Ovary (tissue), 9 donors: ENCODE results near the gene PXYLP1. TPM values are rescaled to one million over a fixed set of nuclear protein-coding genes. Genes with fewer than 3 reads are reported as not detected.

Source experiments
- DNase-seq, 5 donors: peaks; one replicate each; pipeline ENCODE4 v3.0.0-alpha.2; 2019 to 2020
- H3K27ac ChIP-seq, 2 donors: fragments of 200-600 bp; one replicate each; pipeline versions ENCODE4 v1.5.1 to v1.8.0; 2019 to 2022
- H3K27me3 ChIP-seq: fragments of 200-600 bp; one replicate; pipeline ENCODE4 v1.8.0; 2022
- H3K36me3 ChIP-seq: fragments of 200-600 bp; sonication (generic); one replicate; pipeline ENCODE4 v1.5.1; 2019
- H3K4me1 ChIP-seq: one replicate; pipeline ENCODE4 v1.8.1; 2013; ENCODE audit warnings: mild to moderate bottlenecking, moderate library complexity; ENCODE audit not compliant: insufficient read depth
- H3K4me3 ChIP-seq: fragments of 200-600 bp; sonication (generic); one replicate; pipeline ENCODE4 v1.5.1; 2017
- H3K9me3 ChIP-seq, 2 donors: fragments of 200-600 bp in 1 of 2; sonication (generic) in 1 of 2; one replicate each; pipeline versions ENCODE4 v1.5.1 to v1.8.1; 2013 to 2019; ENCODE audit warnings: mild to moderate bottlenecking in 1 of 2, moderate library complexity in 1 of 2
- CTCF ChIP-seq, 3 donors: fragments of 450-650 bp in 2 of 3; fragments of 200-600 bp in 1 of 3; IDR thresholded peaks; one replicate each; pipeline versions ENCODE4 v1.5.1 to v1.8.0; 2016 to 2022; ENCODE audit warnings: antibody characterized with exemption in 3 of 3, mild to moderate bottlenecking in 1 of 3
- EP300 ChIP-seq: sonication (generic); formaldehyde crosslinking; IDR thresholded peaks from one replicate; pipeline ENCODE4 v1.6.1; 2017; ENCODE audit warnings: antibody characterized with exemption
- POLR2A ChIP-seq: fragments of 450-650 bp; IDR thresholded peaks from one replicate; pipeline ENCODE4 v1.6.1; 2017; ENCODE audit warnings: antibody characterized with exemption, mild to moderate bottlenecking, moderate library complexity
- WGBS, 3 donors: extraction: QIAGEN DNeasy Blood & Tissue Kit in 1 of 3; methylation state at CpG; one replicate each; pipeline versions ENCODE4 v1.1.5 to v1.1.7; 2013 to 2017; 5-methylcytosine and 5-hydroxymethylcytosine counted together
- intact Hi-C, 4 donors: fragments of 100-400 bp; cut with DNase I; formaldehyde crosslinking; loops; one replicate each; pipeline versions ENCODE4 v1.11.0 to v1.15.1; 2022 to 2023
- polyA plus RNA-seq, 2 donors: library from polyadenylated mRNA; stranded (reverse); fragments of 200-250 nt in 1 of 2; fragments of 350-450 nt in 1 of 2; fragmentation: Illumina TruSeq in 1 of 2; extraction: RNeasy Lipid Tissue Mini Kit (QIAGEN cat#74804) in 1 of 2; gene quantifications; one replicate each; pipeline ENCODE4 v1.2.3, GENCODE V29; 2013 to 2014
- total RNA-seq, 7 donors: library from RNA; depleted of rRNA in 2 of 7; stranded (reverse); fragments of >200 nt in 2 of 7; fragmentation: NEBNext Ultra II Directional in 3 of 7; extraction: Animal tissue kit (Norgen Biotek cat#: 25700) in 3 of 7; gene quantifications; one replicate each; pipeline versions ENCODE4 v1.1.0 to v1.2.4, GENCODE V29; 2016 to 2023
- donor health status: DM: no; HTN: no; CAD: no; lungs with moderate emphysema.
- donor health status: DM: no; HTN: no; CAD: no.
- donor health status: Bipolar disorder and iron deficiency.
- donor health status: DM: yes; HTN: yes; CAD: no.
- donor health status: DM: no; HTN: no; CAD: no.
- donor health status: DM: yes; HTN: yes; CAD: no.

Gene PXYLP1
- total and polyA plus RNA-seq, 9 donors = 6.5 to 23.0 (median 15.7) TPM

- intact Hi-C loops = loop anchor here in 3 of 4 donors (5.0 to 10.0 kb wide), 2 partner anchors 68 to 70 kb away; partner anchors contain the start of gene PXYLP1 (in 3 of the 3)
- Histone ChIP-seq H3K4me3 (no peak overlapping the region), H3K36me3 (no peaks in the 10 kb centered on the region), H3K9me3 (no peaks in the 10 kb centered on the region), H3K4me1 (no peaks in the 10 kb centered on the region), H3K27me3 (no peaks in the 10 kb centered on the region), H3K27ac (peak overlapping the region in 1 of 2 donors; percentile 47)
- peak in 2 of 5 donors; percentile 34 to 39 for DNase-seq
- TF ChIP-seq CTCF (IDR thresholded peaks at IDR 0.05) = no peak
- TF ChIP-seq POLR2A = no peak
- TF ChIP-seq EP300 = no peak
- 35 to 45% (median 41%) methylated on average over 7 of the region's 7 CpGs for WGBS, 3 donors
Observed at GRCh38 chr3:141302364-141303141, 70.9 kb downstream of the PXYLP1 start.

GRCh38 chr3:141303481-141304223, 72.0 kb downstream of the PXYLP1 start:
- TF ChIP-seq CTCF (IDR thresholded peaks at IDR 0.05) = peak; percentile 52 to 75 (median 61)
- no peak for TF ChIP-seq POLR2A
- no peaks in the 10 kb centered on the region for H3K27me3 ChIP-seq
- H3K4me1 ChIP-seq = no peaks in the 10 kb centered on the region
- WGBS, 3 donors = 73 to 77% (median 77%) methylated on average over 13 of the region's 13 CpGs
- H3K27ac ChIP-seq = no peak overlapping the region
- H3K36me3 ChIP-seq = no peaks in the 10 kb centered on the region
- intact Hi-C loops = loop anchor here in 3 of 4 donors (5.0 to 10.0 kb wide), 2 partner anchors 69 to 71 kb away; partner anchors contain the start of gene PXYLP1 (in 3 of the 3)
- no peak overlapping the region for H3K4me3 ChIP-seq
- no peaks in the 10 kb centered on the region for H3K9me3 ChIP-seq
- peak in 2 of 5 donors; percentile 35 to 63 for DNase-seq

- H3K36me3 ChIP-seq = no peaks in the 10 kb centered on the region
- H3K27me3 ChIP-seq = no peaks in the 10 kb centered on the region
- intact Hi-C loops = loop anchor here in 2 of 4 donors (5.0 to 10.0 kb wide), 3 partner anchors 71 to 147 kb away; partner anchors contain the start of gene PXYLP1 (in 2 of the 2)
- TF ChIP-seq CTCF (IDR thresholded peaks at IDR 0.05) = no peak
- no peak for TF ChIP-seq POLR2A
- no peak for TF ChIP-seq EP300
- no peaks in the 10 kb centered on the region for H3K4me1 ChIP-seq
- H3K4me3 ChIP-seq = no peak overlapping the region
- DNase-seq = no peak
- H3K27ac ChIP-seq = no peak overlapping the region
- H3K9me3 ChIP-seq = no peaks in the 10 kb centered on the region
Observed at GRCh38 chr3:141305436-141305835, 73.8 kb downstream of the PXYLP1 start.

- intact Hi-C loops = loop anchor here in 2 of 4 donors (5.0 to 10.0 kb wide), 3 partner anchors 71 to 146 kb away; partner anchors contain the start of gene PXYLP1 (in 2 of the 2)
- no peak overlapping the region for H3K4me3 ChIP-seq
- H3K36me3 ChIP-seq = no peaks in the 10 kb centered on the region
- peaks cover 2% of the 10 kb centered on the region for H3K4me1 ChIP-seq
- no peak for DNase-seq
- H3K27me3 ChIP-seq = no peaks in the 10 kb centered on the region
- H3K27ac ChIP-seq = no peak overlapping the region
- TF ChIP-seq EP300 (no peak), POLR2A (no peak), CTCF (IDR thresholded peaks at IDR 0.05) (no peak)
- WGBS, 3 donors = 76 to 85% (median 80%) methylated on average over 5 of the region's 5 CpGs
- no peaks in the 10 kb centered on the region for H3K9me3 ChIP-seq
Observed at GRCh38 chr3:141306276-141306675, 74.7 kb downstream of the PXYLP1 start.
